ENCODE measurements around the gene SLC4A4.

The SLC4A4 gene

GRCh38 chr4:71468116-71468710, 129.4 kb downstream of the SLC4A4 start:
- no peak for DNase-seq (ENCODE audit: low read depth in 1 of 2, low spot score in 1 of 2)

- no peak for DNase-seq (ENCODE audit: low read depth in 1 of 2, low spot score in 1 of 2)
Measured at GRCh38 chr4:71469541-71469940, 130.7 kb downstream of the SLC4A4 start.

GRCh38 chr4:71470524-71470923, 131.7 kb downstream of the SLC4A4 start:
- DNase-seq (ENCODE audit: low read depth in 1 of 2, low spot score in 1 of 2) = no peak

- no peak for DNase-seq (ENCODE audit: low read depth in 1 of 2, low spot score in 1 of 2)
Measured at GRCh38 chr4:71472946-71473345, 134.1 kb downstream of the SLC4A4 start.

- DNase-seq (ENCODE audit: low read depth in 1 of 2, low spot score in 1 of 2) = no peak
Measured at GRCh38 chr4:71473541-71474240, 134.9 kb downstream of the SLC4A4 start.

GRCh38 chr4:71474731-71475130, 135.9 kb downstream of the SLC4A4 start:
- no peak for DNase-seq (ENCODE audit: low read depth in 1 of 2, low spot score in 1 of 2)

- no peak for DNase-seq (ENCODE audit: low read depth in 1 of 2, low spot score in 1 of 2)
Measured at GRCh38 chr4:71476240-71476639, 137.4 kb downstream of the SLC4A4 start.

GRCh38 chr4:71486550-71487343, 147.9 kb downstream of the SLC4A4 start:
- no peak for DNase-seq (ENCODE audit: low read depth in 1 of 2, low spot score in 1 of 2)

GRCh38 chr4:71487344-71487920, 148.6 kb downstream of the SLC4A4 start:
- DNase-seq (ENCODE audit: low read depth in 1 of 2, low spot score in 1 of 2) = no peak

GRCh38 chr4:71494539-71494938, 155.7 kb downstream of the SLC4A4 start:
- no peak for DNase-seq (ENCODE audit: low read depth in 1 of 2, low spot score in 1 of 2)

GRCh38 chr4:71495454-71495853, 156.6 kb downstream of the SLC4A4 start:
- no peak for DNase-seq (ENCODE audit: low read depth in 1 of 2, low spot score in 1 of 2)

GRCh38 chr4:71497078-71497477, 158.3 kb downstream of the SLC4A4 start:
- DNase-seq (ENCODE audit: low read depth in 1 of 2, low spot score in 1 of 2) = no peak

GRCh38 chr4:71498002-71498401, 159.2 kb downstream of the SLC4A4 start:
- DNase-seq (ENCODE audit: low read depth in 1 of 2, low spot score in 1 of 2) = no peak

- DNase-seq (ENCODE audit: low read depth in 1 of 2, low spot score in 1 of 2) = no peak
Measured at GRCh38 chr4:71498625-71499024, 159.8 kb downstream of the SLC4A4 start.

- no peak for DNase-seq (ENCODE audit: low read depth in 1 of 2, low spot score in 1 of 2)
Measured at GRCh38 chr4:71501992-71502391, 163.2 kb downstream of the SLC4A4 start.

GRCh38 chr4:71518283-71518989, 179.6 kb downstream of the SLC4A4 start:
- no peak for DNase-seq (ENCODE audit: low read depth in 1 of 2, low spot score in 1 of 2)

GRCh38 chr4:71520308-71520707, 181.5 kb downstream of the SLC4A4 start:
- no peak for DNase-seq (ENCODE audit: low read depth in 1 of 2, low spot score in 1 of 2)

GRCh38 chr4:71520850-71521249, 182.0 kb downstream of the SLC4A4 start:
- DNase-seq (ENCODE audit: low read depth in 1 of 2, low spot score in 1 of 2) = no peak

GRCh38 chr4:71524756-71525155, 185.9 kb downstream of the SLC4A4 start:
- DNase-seq (ENCODE audit: low read depth in 1 of 2, low spot score in 1 of 2) = no peak

- no peak for DNase-seq (ENCODE audit: low read depth in 1 of 2, low spot score in 1 of 2)
Measured at GRCh38 chr4:71526637-71527406, 188.0 kb downstream of the SLC4A4 start.

Data from activated CD4-positive, alpha-beta T cell treated with anti-CD3 and anti-CD28 coated beads, Interleukin-2, amount 50 U/mL, for 24 hours (primary cell).